ENCODE data around the gene KIF3B.

The KIF3B gene

GRCh38 chr20:32277361-32278198 lies at the start of gene KIF3B:
Gene KIF3B, plus strand, starts transcription at chr20:32277651. Its CDS starts 32,127 bp downstream, at chr20:32309778.
- in situ Hi-C loops (cut with MboI; ENCODE audit: low sequenced_read_pairs): no loop called here

- in situ Hi-C loops (cut with MboI; ENCODE audit: low sequenced_read_pairs): no loop called here
Measured at GRCh38 chr20:32227744-32228688, 49.4 kb upstream of the KIF3B start.

GRCh38 chr20:32229251-32229747 lies 48.2 kb upstream of the KIF3B start:
- in situ Hi-C loops (cut with MboI; ENCODE audit: low sequenced_read_pairs): no loop called here

- in situ Hi-C loops (cut with MboI; ENCODE audit: low sequenced_read_pairs): no loop called here
Measured at GRCh38 chr20:32230707-32231106, 46.7 kb upstream of the KIF3B start.

GRCh38 chr20:32231245-32231644 lies 46.2 kb upstream of the KIF3B start:
- in situ Hi-C loops (cut with MboI; ENCODE audit: low sequenced_read_pairs): no loop called here

GRCh38 chr20:32231847-32232246 lies 45.6 kb upstream of the KIF3B start:
- in situ Hi-C loops (cut with MboI; ENCODE audit: low sequenced_read_pairs): no loop called here

- in situ Hi-C loops (cut with MboI; ENCODE audit: low sequenced_read_pairs): no loop called here
Measured at GRCh38 chr20:32232326-32232886, 45.0 kb upstream of the KIF3B start.

- in situ Hi-C loops (cut with MboI; ENCODE audit: low sequenced_read_pairs): no loop called here
Measured at GRCh38 chr20:32233286-32233685, 44.2 kb upstream of the KIF3B start.

GRCh38 chr20:32234135-32234808 lies 43.2 kb upstream of the KIF3B start:
- in situ Hi-C loops (cut with MboI; ENCODE audit: low sequenced_read_pairs): no loop called here

- in situ Hi-C loops (cut with MboI; ENCODE audit: low sequenced_read_pairs): no loop called here
Measured at GRCh38 chr20:32235331-32236047, 42.0 kb upstream of the KIF3B start.

- in situ Hi-C loops (cut with MboI; ENCODE audit: low sequenced_read_pairs): no loop called here
Measured at GRCh38 chr20:32236048-32236533, 41.4 kb upstream of the KIF3B start.

GRCh38 chr20:32236819-32237218 lies 40.6 kb upstream of the KIF3B start:
- in situ Hi-C loops (cut with MboI; ENCODE audit: low sequenced_read_pairs): no loop called here

- in situ Hi-C loops (cut with MboI; ENCODE audit: low sequenced_read_pairs): no loop called here
Measured at GRCh38 chr20:32237419-32237818, 40.0 kb upstream of the KIF3B start.

- in situ Hi-C loops (cut with MboI; ENCODE audit: low sequenced_read_pairs): no loop called here
Measured at GRCh38 chr20:32238483-32239425, 38.7 kb upstream of the KIF3B start.

- in situ Hi-C loops (cut with MboI; ENCODE audit: low sequenced_read_pairs): no loop called here
Measured at GRCh38 chr20:32240205-32240604, 37.2 kb upstream of the KIF3B start.

- in situ Hi-C loops (cut with MboI; ENCODE audit: low sequenced_read_pairs): no loop called here
Measured at GRCh38 chr20:32241807-32242206, 35.6 kb upstream of the KIF3B start.

- in situ Hi-C loops (cut with MboI; ENCODE audit: low sequenced_read_pairs): no loop called here
Measured at GRCh38 chr20:32244150-32244823, 33.2 kb upstream of the KIF3B start.

GRCh38 chr20:32244959-32245358 lies 32.5 kb upstream of the KIF3B start:
- in situ Hi-C loops (cut with MboI; ENCODE audit: low sequenced_read_pairs): no loop called here

Measured in HL-60/S4 treated with retinoic acid at 250 ng/mL for 4 days and 3 days (cell line).